Hepatocyte (in vitro differentiated cells): Measurements from ENCODE around the gene THNSL1.

ENCODE experiments used
- EZH2 ChIP-seq: fragments of 200-600 bp; sonication (generic); IDR thresholded peaks from 2 replicates; pipeline ENCODE4 v1.6.1; 2016; ENCODE audit warnings: antibody characterized with exemption, mild to moderate bottlenecking, borderline replicate concordance
- EZH2phosphoT487 ChIP-seq: fragments of 200-600 bp; sonication (generic); IDR thresholded peaks from one replicate; pipeline ENCODE4 v1.6.1; 2018; ENCODE audit warnings: antibody characterized with exemption, mild to moderate bottlenecking, low read depth, moderate library complexity; ENCODE audit not compliant: unreplicated experiment, severe bottlenecking
- TF ChIP-seq, protein P1 (sequence below): fragments of 200-600 bp; sonication (generic); IDR thresholded peaks from 2 replicates; pipeline ENCODE4 v1.5.1; 2016; ENCODE audit warnings: antibody characterized with exemption, mild to moderate bottlenecking; ENCODE audit not compliant: poor library complexity

GRCh38 chr10:24969841-24970281 lies 46.6 kb upstream of the THNSL1 start:
- TF ChIP-seq, protein P1, sequence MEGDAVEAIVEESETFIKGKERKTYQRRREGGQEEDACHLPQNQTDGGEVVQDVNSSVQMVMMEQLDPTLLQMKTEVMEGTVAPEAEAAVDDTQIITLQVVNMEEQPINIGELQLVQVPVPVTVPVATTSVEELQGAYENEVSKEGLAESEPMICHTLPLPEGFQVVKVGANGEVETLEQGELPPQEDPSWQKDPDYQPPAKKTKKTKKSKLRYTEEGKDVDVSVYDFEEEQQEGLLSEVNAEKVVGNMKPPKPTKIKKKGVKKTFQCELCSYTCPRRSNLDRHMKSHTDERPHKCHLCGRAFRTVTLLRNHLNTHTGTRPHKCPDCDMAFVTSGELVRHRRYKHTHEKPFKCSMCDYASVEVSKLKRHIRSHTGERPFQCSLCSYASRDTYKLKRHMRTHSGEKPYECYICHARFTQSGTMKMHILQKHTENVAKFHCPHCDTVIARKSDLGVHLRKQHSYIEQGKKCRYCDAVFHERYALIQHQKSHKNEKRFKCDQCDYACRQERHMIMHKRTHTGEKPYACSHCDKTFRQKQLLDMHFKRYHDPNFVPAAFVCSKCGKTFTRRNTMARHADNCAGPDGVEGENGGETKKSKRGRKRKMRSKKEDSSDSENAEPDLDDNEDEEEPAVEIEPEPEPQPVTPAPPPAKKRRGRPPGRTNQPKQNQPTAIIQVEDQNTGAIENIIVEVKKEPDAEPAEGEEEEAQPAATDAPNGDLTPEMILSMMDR: peak; percentile 3
- TF ChIP-seq EZH2phosphoT487 (no peak), EZH2 (no peak)
